HepG2 (cell line): ENCODE measurements around the gene PCP4L1. TPM values are rescaled to one million over a fixed set of nuclear protein-coding genes. Genes with fewer than 3 reads are reported as not detected.
A peak's percentile ranks its signal among the peaks of the same experiment; 100 is the strongest.

Experiments used
- ARNT2 ChIP-seq: sonication (generic); formaldehyde crosslinking; IDR thresholded peaks from 2 replicates; pipeline ENCODE4 v1.8.0; 2022; ENCODE audit warnings: mild to moderate bottlenecking, low read depth, missing genetic modification reagents, moderate library complexity
- CEBPG ChIP-seq: IDR thresholded peaks from 2 replicates; pipeline ENCODE4 v1.6.1; 2016
- CSRNP1 ChIP-seq: sonication (generic); formaldehyde crosslinking; IDR thresholded peaks from 2 replicates; pipeline ENCODE4 v1.8.1; 2023; ENCODE audit warnings: mild to moderate bottlenecking, missing genetic modification reagents
- HIVEP1 ChIP-seq: sonication (generic); formaldehyde crosslinking; IDR thresholded peaks from 2 replicates; pipeline ENCODE4 v1.4.0; 2020; ENCODE audit warnings: mild to moderate bottlenecking, missing genetic modification reagents
- HMG20A ChIP-seq: IDR thresholded peaks from 2 replicates; pipeline ENCODE4 v1.6.1; 2016; ENCODE audit warnings: borderline replicate concordance
- MED8 ChIP-seq: sonication (generic); formaldehyde crosslinking; IDR thresholded peaks from 2 replicates; pipeline ENCODE4 v1.8.1; 2023; ENCODE audit warnings: mild to moderate bottlenecking, missing genetic modification reagents; ENCODE audit not compliant: insufficient replicate concordance
- NR2F1 ChIP-seq, 2 experiments: fragments of 450-650 bp in 1 of 2; formaldehyde crosslinking in 1 of 2; IDR thresholded peaks; 2 replicates each; pipeline versions ENCODE4 v1.5.0 to v1.6.1; 2016 to 2020; ENCODE audit warnings: mild to moderate bottlenecking in 1 of 2, missing compliant biosample characterization in 1 of 2, missing genetic modification reagents in 1 of 2, moderate library complexity in 1 of 2
- RXRA ChIP-seq: sonication (generic); formaldehyde crosslinking; IDR thresholded peaks from 2 replicates; pipeline ENCODE4 v1.5.1; 2020; ENCODE audit warnings: missing genetic modification reagents
- SRSF9 ChIP-seq: fragments of 200-400 bp; formaldehyde crosslinking; IDR thresholded peaks from 2 replicates; pipeline ENCODE4 v1.6.1; 2018; ENCODE audit warnings: borderline replicate concordance, mild to moderate bottlenecking, low read depth, low read length; ENCODE audit not compliant: insufficient read depth, poor library complexity, severe bottlenecking
- THRA ChIP-seq: sonication (generic); formaldehyde crosslinking; IDR thresholded peaks from 2 replicates; pipeline ENCODE4 v1.4.0; 2020; ENCODE audit warnings: missing genetic modification reagents, borderline replicate concordance
- ZBTB2 ChIP-seq: sonication (generic); formaldehyde crosslinking; IDR thresholded peaks from 2 replicates; pipeline ENCODE4 v1.8.0; 2022; ENCODE audit warnings: low read depth, missing genetic modification reagents
- ZBTB20 ChIP-seq: sonication (generic); formaldehyde crosslinking; IDR thresholded peaks from 2 replicates; pipeline ENCODE4 v1.8.1; 2023; ENCODE audit warnings: missing genetic modification reagents, low read depth, mild to moderate bottlenecking, borderline replicate concordance
- ZFP36L2 ChIP-seq: sonication (generic); formaldehyde crosslinking; IDR thresholded peaks from 2 replicates; pipeline ENCODE4 v1.4.0; 2020; ENCODE audit warnings: missing genetic modification reagents
- ZNF331 ChIP-seq: sonication (generic); formaldehyde crosslinking; IDR thresholded peaks from 2 replicates; pipeline ENCODE4 v1.4.0; 2020; ENCODE audit warnings: missing genetic modification reagents
- ZNF609 ChIP-seq: sonication (generic); formaldehyde crosslinking; IDR thresholded peaks from 2 replicates; pipeline ENCODE4 v1.4.0; 2020; ENCODE audit warnings: mild to moderate bottlenecking, missing genetic modification reagents, borderline replicate concordance
- ZNF674 ChIP-seq: sonication (generic); formaldehyde crosslinking; IDR thresholded peaks from 2 replicates; pipeline ENCODE4 v1.5.0; 2020; ENCODE audit warnings: low read depth, mild to moderate bottlenecking, missing genetic modification reagents
- polyA plus RNA-seq, 8 experiments: library from polyadenylated mRNA; depleted of rRNA in 3 of 8; stranded (reverse) in 7 of 8; unstranded in 1 of 8; fragments of >200 nt; fragmentation: Illumina TruSeq in 4 of 8; extraction: Trizol in 4 of 8; gene quantifications; 2 replicates each; pipeline versions ENCODE4 v1.2.1 to v1.2.3, GENCODE V29; 2011 to 2016; ENCODE audit warnings: low read depth in 4 of 8, missing spikeins in 1 of 8, mixed read lengths in 1 of 8; ENCODE audit not compliant: insufficient read depth in 1 of 8
- total RNA-seq, 5 experiments: library from RNA; depleted of rRNA; stranded (reverse); fragments of >200 nt; fragmentation: Illumina TruSeq; extraction: Trizol; gene quantifications; 2 replicates each; pipeline ENCODE4 v1.2.3, GENCODE V29; 2016; ENCODE audit warnings: low read depth in 1 of 5

The PCP4L1 gene
- total and polyA plus RNA-seq, 2 of the 13 experiments (the other 11 are each of a cell fraction or from before 2014, with no cell fraction given): 0.28 TPM; not detected in 1

GRCh38 chr1:161223805-161224694 is 34.5 kb upstream of the PCP4L1 start (continued):
- TF ChIP-seq CSRNP1 (CRISPR knock-in tag) (0 out of 2 replicates have a peak, but pooled peaks have one; percentile 3), ZNF674 (CRISPR knock-in tag) (no peak), MED8 (CRISPR knock-in tag) (peak; percentile 97), ZNF331 (peak; percentile 39; the same call in 1 of the 2 replicates), NR2F1 (CRISPR knock-in tag; IDR thresholded peaks at IDR 0.05) (peak in 1 of 2 experiments; percentile 84; a peak in 2 of 4 replicates), ZBTB2 (no peak), SRSF9 (no peak), HMG20A (peak; percentile 81; the same call in 1 of the 2 replicates), ZFP36L2 (no peak), ZBTB20 (peak; percentile 60; the same call in 1 of the 2 replicates), ARNT2 (CRISPR knock-in tag) (peak; percentile 2; the same call in 1 of the 2 replicates), HIVEP1 (CRISPR knock-in tag) (no peak; the same call in 1 of the 2 replicates), CEBPG (peak; percentile 96), THRA (CRISPR knock-in tag) (peak; percentile 92), RXRA (CRISPR knock-in tag) (peak; percentile 96), ZNF609 (CRISPR knock-in tag) (peak; percentile 92)
